ENCODE data around the gene RHBDF1. TPM values are rescaled to one million over a fixed set of nuclear protein-coding genes. Genes with fewer than 3 reads are reported as not detected.

Gene RHBDF1
- total RNA-seq, 4 donors from 2014 or later = 92.7 to 157 (median 137) TPM

DNA sequence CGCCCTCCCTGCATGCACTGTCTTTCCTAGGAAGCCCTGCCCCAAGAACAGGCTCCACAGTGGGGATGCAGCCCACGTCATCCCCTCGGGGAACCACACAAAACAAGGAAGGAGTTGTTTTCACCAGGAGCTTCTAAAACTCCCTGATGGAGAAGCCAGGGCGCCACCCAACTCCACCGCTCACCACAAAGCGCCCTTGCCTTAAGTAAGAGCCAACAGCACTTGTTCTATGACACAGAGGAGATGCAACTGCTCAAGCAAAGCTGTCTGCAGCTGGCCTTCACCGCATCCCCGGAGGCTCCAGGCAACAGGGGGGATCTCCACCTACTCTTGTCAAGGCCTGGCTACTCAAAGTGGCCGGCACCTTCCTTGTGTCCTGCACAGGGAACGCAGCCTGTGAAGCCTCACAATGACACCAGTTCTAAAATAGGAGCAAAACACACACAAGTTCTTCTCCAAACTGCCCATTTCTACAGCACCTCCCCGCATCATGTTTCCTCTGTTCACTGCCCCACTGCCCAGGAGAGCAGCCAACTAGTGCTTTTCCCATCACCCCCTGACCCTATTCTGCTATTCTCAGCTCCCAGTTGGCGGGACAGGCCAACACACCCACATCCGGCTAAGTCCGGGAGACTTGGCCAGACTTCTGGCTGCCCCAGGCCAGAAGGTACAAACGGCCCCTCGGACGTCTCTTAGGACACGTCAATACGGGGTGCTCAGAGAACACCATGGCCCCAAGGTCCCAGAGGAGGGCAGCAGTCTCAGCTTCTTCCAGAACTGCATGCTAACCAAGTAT lies 29.8 kb upstream of the RHBDF1 start:
- H3K4me3 ChIP-seq = no peak overlapping the region
- peak overlapping the region; percentile 44 to 88 (median 80) for H3K27ac ChIP-seq
- WGBS, 2 donors = 20 to 26% methylated on average over 19 of the region's 19 CpGs
- no peaks in the 10 kb centered on the region for H3K27me3 ChIP-seq
- no peaks in the 10 kb centered on the region for H3K9me3 ChIP-seq
- H3K36me3 ChIP-seq = peaks cover 0 to 42% (median 9%) of the 10 kb centered on the region in 3 donors
- TF ChIP-seq EP300 (IDR thresholded peaks at IDR 0.05) = peak; percentile 12 to 73
- peak in 1 of 2 donors; percentile 27 for TF ChIP-seq POLR2A (IDR thresholded peaks at IDR 0.05)
- no peak for TF ChIP-seq CTCF (IDR thresholded peaks at IDR 0.05)
- DNase-seq (ENCODE audit: low spot score in 2 of 2) = peak; percentile 48 to 65
- peaks cover 4 to 62% (median 28%) of the 10 kb centered on the region in 4 donors for H3K4me1 ChIP-seq

- WGBS, 2 donors = 48 to 50% methylated on average over 6 of the region's 6 CpGs
- no peak for DNase-seq (ENCODE audit: low spot score in 2 of 2)
- Histone ChIP-seq H3K27ac (peak overlapping the region; percentile 44 to 88 (median 80)), H3K4me1 (peaks cover 4 to 62% (median 26%) of the 10 kb centered on the region in 4 donors), H3K27me3 (no peaks in the 10 kb centered on the region), H3K36me3 (peaks cover 0 to 42% (median 9%) of the 10 kb centered on the region in 3 donors), H3K9me3 (no peaks in the 10 kb centered on the region), H3K4me3 (no peak overlapping the region)
- no peak for TF ChIP-seq EP300 (IDR thresholded peaks at IDR 0.05)
- TF ChIP-seq POLR2A (IDR thresholded peaks at IDR 0.05) = no peak
- TF ChIP-seq CTCF (IDR thresholded peaks at IDR 0.05) = no peak
These were observed 29.2 kb upstream of the RHBDF1 start for GRCh38 chr16:101586-101985.

- H3K4me3 ChIP-seq = no peak overlapping the region
- no peaks in the 10 kb centered on the region for H3K9me3 ChIP-seq
- peak overlapping the region; percentile 44 to 88 (median 80) for H3K27ac ChIP-seq
- no peak for DNase-seq (ENCODE audit: low spot score in 2 of 2)
- TF ChIP-seq CTCF (IDR thresholded peaks at IDR 0.05) (no peak), POLR2A (IDR thresholded peaks at IDR 0.05) (no peak), EP300 (IDR thresholded peaks at IDR 0.05) (no peak)
- WGBS, 2 donors = 82 to 83% methylated on average over 3 to 5 of the region's 5 CpGs
- H3K4me1 ChIP-seq = peaks cover 4 to 67% (median 26%) of the 10 kb centered on the region in 4 donors
- H3K36me3 ChIP-seq = peaks cover 0 to 40% (median 9%) of the 10 kb centered on the region in 3 donors
- H3K27me3 ChIP-seq = no peaks in the 10 kb centered on the region
These were observed 28.6 kb upstream of the RHBDF1 start for GRCh38 chr16:100989-101388.

- 84 to 89% methylated on average over 5 to 8 of the region's 8 CpGs for WGBS, 2 donors
- Histone ChIP-seq H3K27ac (peak overlapping the region in 1 of 4 donors; percentile 13), H3K4me3 (no peak overlapping the region), H3K4me1 (peaks cover 4 to 73% (median 22%) of the 10 kb centered on the region in 4 donors), H3K9me3 (no peaks in the 10 kb centered on the region), H3K27me3 (no peaks in the 10 kb centered on the region), H3K36me3 (peaks cover 0 to 32% (median 9%) of the 10 kb centered on the region in 3 donors)
- DNase-seq (ENCODE audit: low spot score in 2 of 2) = no peak
- no peak for TF ChIP-seq EP300 (IDR thresholded peaks at IDR 0.05)
- TF ChIP-seq CTCF (IDR thresholded peaks at IDR 0.05) = no peak
- no peak for TF ChIP-seq POLR2A (IDR thresholded peaks at IDR 0.05)
These were observed 25.4 kb upstream of the RHBDF1 start for GRCh38 chr16:97822-98221.

DNA sequence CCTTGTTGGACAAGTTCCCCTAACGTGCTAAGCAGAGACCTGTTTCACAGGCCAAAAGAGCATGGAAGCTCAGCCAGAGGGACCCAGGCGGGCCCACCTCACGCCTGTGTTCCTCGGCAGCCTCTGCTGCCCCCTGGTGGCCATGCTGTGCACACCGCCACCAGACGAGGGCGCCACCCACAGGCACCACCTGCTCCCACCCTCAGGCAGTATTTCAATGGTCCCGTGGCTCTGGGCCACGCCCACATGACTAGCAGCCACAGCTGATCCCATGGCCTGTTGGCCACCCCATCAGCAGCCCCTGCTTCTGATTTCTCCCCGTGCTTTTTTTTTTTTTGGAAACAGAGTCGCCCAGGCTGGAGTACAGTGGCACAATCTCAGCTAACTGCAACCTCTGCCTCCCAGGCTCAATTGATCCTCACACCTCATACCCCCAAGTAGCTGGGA lies 24.5 kb upstream of the RHBDF1 start:
- TF ChIP-seq EP300 (IDR thresholded peaks at IDR 0.05) = peak in 1 of 2 donors; percentile 56
- TF ChIP-seq CTCF (IDR thresholded peaks at IDR 0.05) = peak; percentile 94 to 100 (median 99)
- TF ChIP-seq POLR2A (IDR thresholded peaks at IDR 0.05) = no peak
- WGBS, 2 donors = 2 to 5% methylated on average over 5 to 11 of the region's 11 CpGs
- DNase-seq (ENCODE audit: low spot score in 2 of 2) = peak; percentile 86 to 90
- H3K27ac ChIP-seq = peak overlapping the region in 1 of 4 donors; percentile 69
- H3K36me3 ChIP-seq = peaks cover 0 to 41% (median 9%) of the 10 kb centered on the region in 3 donors
- no peak overlapping the region for H3K4me3 ChIP-seq
- H3K27me3 ChIP-seq = no peaks in the 10 kb centered on the region
- H3K9me3 ChIP-seq = no peaks in the 10 kb centered on the region
- peaks cover 4 to 73% (median 17%) of the 10 kb centered on the region in 4 donors for H3K4me1 ChIP-seq
